Body of pancreas (tissue), 4 donors: ENCODE data around the gene MAEA. TPM values are rescaled to one million over a fixed set of nuclear protein-coding genes. Genes with fewer than 3 reads are reported as not detected.
"Not testable (repeated sequence)": the region's sequence is repeated elsewhere in the genome, so short reads cannot be mapped to it uniquely, and the experiment has no call there.

Experiments used
- ATAC-seq: fragments of 150-250 bp; one replicate; pipeline ENCODE4 v1.9.1; 2016
- DNase-seq, 4 donors: peaks; one replicate each; pipeline ENCODE4 v3.0.0-alpha.2; 2019
- H3K27ac ChIP-seq, 4 donors: fragments of 200-600 bp; sonication (generic); 1 replicate in 3 of 4; 2 replicates in 1 of 4; pipeline versions ENCODE4 v1.5.1 to v1.6.1; 2016 to 2019; ENCODE audit warnings: mild to moderate bottlenecking in 1 of 4, mixed read lengths in 1 of 4, moderate library complexity in 1 of 4
- H3K27me3 ChIP-seq, 2 donors: fragments of 200-600 bp; sonication (generic); one replicate each; pipeline ENCODE4 v1.6.0; 2016; ENCODE audit warnings: mild to moderate bottlenecking in 1 of 2
- H3K36me3 ChIP-seq, 2 donors: fragments of 200-600 bp; sonication (generic); replicated peaks in 1 of 2; 2 replicates each; pipeline ENCODE4 v1.5.1; 2016; ENCODE audit warnings: low read depth in 2 of 2; ENCODE audit not compliant: insufficient read depth in 1 of 2
- H3K4me1 ChIP-seq: fragments of 200-600 bp; sonication (generic); one replicate; pipeline ENCODE4 v1.6.0; 2016
- H3K4me3 ChIP-seq, 2 donors: fragments of 200-600 bp; sonication (generic); 1 replicate in 1 of 2; 2 replicates in 1 of 2; pipeline ENCODE4 v1.5.1; 2016 to 2019
- H3K9me3 ChIP-seq, 3 donors: fragments of 200-600 bp; sonication (generic); 1 replicate in 2 of 3; 2 replicates in 1 of 3; pipeline ENCODE4 v1.5.1; 2016
- CTCF ChIP-seq, 7 experiments: fragments of 450-650 bp in 4 of 7; fragments of 200-600 bp in 3 of 7; sonication (generic) in 3 of 7; IDR thresholded peaks; one replicate each; pipeline ENCODE4 v1.5.1; 2016 to 2019; ENCODE audit warnings: antibody characterized with exemption in 7 of 7
- POLR2A ChIP-seq, 3 donors: fragments of 450-650 bp; IDR thresholded peaks; one replicate each; pipeline ENCODE4 v1.6.1; 2016; ENCODE audit warnings: antibody characterized with exemption in 3 of 3, mild to moderate bottlenecking in 2 of 3
- WGBS, 2 donors: methylation state at CpG; one replicate each; pipeline ENCODE4 v1.1.5; 2017; 5-methylcytosine and 5-hydroxymethylcytosine counted together
- intact Hi-C: fragments of 100-400 bp; cut with DNase I; formaldehyde crosslinking; loops from one replicate; pipeline ENCODE4 v1.15.1; 2023
- total RNA-seq, 2 donors: library from RNA; depleted of rRNA; stranded (reverse); fragments of >200 nt; gene quantifications; one replicate each; pipeline ENCODE4 v1.1.0, GENCODE V29; 2016

The MAEA gene
- total RNA-seq, 2 donors from 2014 or later: 68.7 to 88.0 TPM

GRCh38 chr4:1369479-1370079, 79.9 kb downstream of the MAEA start:
- no peak overlapping the region for H3K4me3 ChIP-seq
- intact Hi-C loops: no loop called here
- WGBS, 2 donors: 61 to 75% methylated on average over 22 of the region's 22 CpGs
- DNase-seq: peak in 2 of 4 donors; percentile 17 to 20
- no peaks in the 10 kb centered on the region for H3K9me3 ChIP-seq
- peak overlapping the region; percentile 10 to 41 (median 28) for H3K27ac ChIP-seq
- no peaks in the 10 kb centered on the region for H3K36me3 ChIP-seq
- peaks cover 21% of the 10 kb centered on the region for H3K4me1 ChIP-seq
- TF ChIP-seq POLR2A (IDR thresholded peaks at IDR 0.05) (no peak), CTCF (IDR thresholded peaks at IDR 0.05) (no peak)
- ATAC-seq: peak; percentile 41
- H3K27me3 ChIP-seq: no peaks in the 10 kb centered on the region

- intact Hi-C loops: no loop called here
- Histone ChIP-seq H3K4me1 (peaks cover 12% of the 10 kb centered on the region), H3K27ac (no peak overlapping the region), H3K9me3 (no peaks in the 10 kb centered on the region), H3K4me3 (no peak overlapping the region), H3K36me3 (peaks cover 0 to under 1% of the 10 kb centered on the region in 2 donors), H3K27me3 (no peaks in the 10 kb centered on the region)
- TF ChIP-seq POLR2A (IDR thresholded peaks at IDR 0.05) (no peak), CTCF (IDR thresholded peaks at IDR 0.05) (no peak)
- ATAC-seq (no peak), DNase-seq (peak in 3 of 4 donors; percentile 16 to 21 (median 21))
- 89 to 94% methylated on average over 17 to 27 of the region's 29 CpGs for WGBS, 2 donors
These were observed 80.8 kb downstream of the MAEA start for GRCh38 chr4:1370321-1371124.

DNA sequence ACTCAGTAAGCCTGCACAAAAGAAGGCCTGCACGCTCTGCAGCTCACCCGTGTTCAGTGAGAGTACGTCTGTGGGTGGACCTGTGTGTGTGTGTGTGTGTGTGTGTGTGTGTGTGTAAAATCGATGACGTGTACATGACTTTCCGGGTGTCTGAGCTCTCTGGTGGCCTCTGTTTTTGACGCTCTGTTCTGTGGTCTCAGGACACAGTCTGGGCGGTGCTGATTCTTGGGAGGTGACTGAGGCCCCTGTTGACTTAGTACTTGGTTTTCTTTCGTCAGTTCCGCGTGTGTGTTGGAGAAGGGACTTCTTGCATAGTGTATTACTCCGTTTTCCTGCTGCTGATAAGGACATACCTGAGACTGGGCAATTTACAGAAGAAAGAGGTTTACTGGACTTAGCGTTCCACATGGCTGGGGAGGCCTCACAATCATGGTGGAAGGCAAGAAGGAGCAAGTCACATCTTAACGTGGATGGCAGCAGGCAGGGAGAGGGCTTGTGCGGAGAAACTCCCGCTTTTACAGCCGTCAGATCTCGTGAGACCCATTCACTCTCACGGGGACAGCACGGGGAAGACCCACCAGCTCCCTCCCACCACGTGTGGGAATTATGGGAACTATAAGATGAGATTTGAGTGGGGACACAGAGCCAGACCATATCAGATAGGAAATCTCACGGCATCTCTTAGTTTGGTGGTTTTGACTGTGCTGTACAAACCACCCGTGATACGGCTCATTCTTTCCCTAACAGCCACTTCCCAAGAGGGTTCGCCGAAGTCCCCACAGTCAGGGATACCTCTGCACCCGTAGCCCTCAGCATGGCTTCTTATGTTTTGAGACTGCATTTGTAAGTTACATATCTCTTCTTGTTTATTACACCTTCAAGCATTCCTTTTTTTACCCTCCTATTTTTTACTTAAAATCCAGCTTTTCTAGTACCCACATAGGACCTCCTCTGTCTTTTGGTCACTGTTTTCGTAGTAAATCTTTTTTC, 81.8 kb downstream of the MAEA start:
- H3K4me1 ChIP-seq: peaks cover 9% of the 10 kb centered on the region
- H3K27me3 ChIP-seq: no peaks in the 10 kb centered on the region
- intact Hi-C loops: no loop called here
- peaks cover 0 to 7% of the 10 kb centered on the region in 2 donors for H3K36me3 ChIP-seq
- H3K27ac ChIP-seq: no peak overlapping the region
- H3K4me3 ChIP-seq: no peak overlapping the region
- TF ChIP-seq POLR2A (IDR thresholded peaks at IDR 0.05) (no peak), CTCF (IDR thresholded peaks at IDR 0.05) (no peak)
- WGBS, 2 donors: 91 to 93% methylated on average over 27 to 28 of the region's 28 CpGs
- ATAC-seq: no peak
- no peaks in the 10 kb centered on the region for H3K9me3 ChIP-seq
- DNase-seq: peak in 1 of 4 donors; percentile 2

DNA sequence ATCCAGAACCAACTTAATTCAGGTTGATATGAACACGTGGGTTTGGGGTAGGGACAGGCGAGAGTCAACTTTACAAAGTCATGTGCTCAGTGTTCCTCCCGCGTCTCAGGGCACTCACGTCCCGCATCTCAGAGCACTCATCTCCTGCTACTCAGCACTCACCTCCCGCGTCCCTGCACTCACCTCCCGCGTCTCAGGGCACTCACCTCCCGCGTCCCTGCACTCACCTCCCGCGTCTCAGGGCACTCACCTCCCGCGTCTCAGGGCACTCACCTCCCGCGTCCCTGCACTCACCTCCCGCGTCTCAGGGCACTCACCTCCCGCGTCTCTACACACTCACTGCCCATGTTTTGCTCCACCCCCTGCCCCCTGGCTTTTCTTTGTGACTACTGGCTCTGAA, 82.9 kb downstream of the MAEA start:
- H3K27me3 ChIP-seq, intact Hi-C loops, H3K4me1 ChIP-seq, ATAC-seq, H3K36me3 ChIP-seq, H3K4me3 ChIP-seq, H3K9me3 ChIP-seq, H3K27ac ChIP-seq: not testable (repeated sequence)
- peak in 1 of 4 donors; percentile 2 for DNase-seq
- WGBS, 2 donors: 75 to 93% methylated on average over 17 to 22 of the region's 22 CpGs
